TTC549 (cell line): ENCODE data around the gene TRDMT1.

ENCODE experiments used
- FAIRE-seq: peaks from 2 replicates; lab custom pipeline; 2012; peaks lifted over from hg19 to GRCh38; lab: Jason Lieb, UNC

Gene TRDMT1

GRCh38 chr10:17200912-17201793 lies at the start of gene TRDMT1:
Gene TRDMT1 (minus strand): TSS chr10:17201672. CDS start chr10:17201634, 38 bp downstream.
- peak; percentile 98 for FAIRE-seq

- FAIRE-seq, result no peak
These were observed 49.3 kb upstream of the TRDMT1 start for GRCh38 chr10:17250736-17251135.

- FAIRE-seq, result no peak
These were observed 48.3 kb upstream of the TRDMT1 start for GRCh38 chr10:17249820-17250219.

- FAIRE-seq, result no peak
These were observed 47.5 kb upstream of the TRDMT1 start for GRCh38 chr10:17248964-17249363.

GRCh38 chr10:17247210-17247609 lies 45.7 kb upstream of the TRDMT1 start:
- no peak for FAIRE-seq

GRCh38 chr10:17244700-17245365 lies 43.4 kb upstream of the TRDMT1 start:
- no peak for FAIRE-seq

- FAIRE-seq, result no peak
These were observed 40.3 kb upstream of the TRDMT1 start for GRCh38 chr10:17241611-17242333.

- no peak for FAIRE-seq
These were observed 39.1 kb upstream of the TRDMT1 start for GRCh38 chr10:17240616-17241015.

GRCh38 chr10:17240096-17240495 lies 38.6 kb upstream of the TRDMT1 start:
- FAIRE-seq, result no peak

GRCh38 chr10:17239345-17240085 lies 38.0 kb upstream of the TRDMT1 start:
- no peak for FAIRE-seq

GRCh38 chr10:17238445-17239291 lies 37.2 kb upstream of the TRDMT1 start:
- FAIRE-seq, result peak; percentile 97

- FAIRE-seq, result no peak
These were observed 36.5 kb upstream of the TRDMT1 start for GRCh38 chr10:17237915-17238444.

- FAIRE-seq, result no peak
These were observed 35.7 kb upstream of the TRDMT1 start for GRCh38 chr10:17237149-17237527.

- FAIRE-seq, result no peak
These were observed 35.1 kb upstream of the TRDMT1 start for GRCh38 chr10:17236468-17237148.

GRCh38 chr10:17235136-17235535 lies 33.7 kb upstream of the TRDMT1 start:
- no peak for FAIRE-seq

- no peak for FAIRE-seq
These were observed 33.0 kb upstream of the TRDMT1 start for GRCh38 chr10:17234431-17234945.

GRCh38 chr10:17233286-17233991 lies 32.0 kb upstream of the TRDMT1 start:
- no peak for FAIRE-seq

- no peak for FAIRE-seq
These were observed 30.9 kb upstream of the TRDMT1 start for GRCh38 chr10:17232276-17232960.

- FAIRE-seq, result no peak
These were observed 30.3 kb upstream of the TRDMT1 start for GRCh38 chr10:17231788-17232187.
